Pons (tissue), 1 donor: ENCODE measurements around the gene SLC38A1.

Source experiments
- DNase-seq: peaks from one replicate; pipeline ENCODE4 v3.0.0-alpha.2; 2016; ENCODE audit warnings: low spot score

Gene SLC38A1

GRCh38 chr12:46134205-46134811 lies 134.5 kb downstream of the SLC38A1 start:
- no peak for DNase-seq

GRCh38 chr12:46133751-46134150 lies 135.1 kb downstream of the SLC38A1 start:
- no peak for DNase-seq
